NCI-H82 treated with DMSO at 0.1 percent for 48 hours (cell line): ENCODE data around the gene GHRH.

Experiments used
- DNase-seq: peaks from one replicate; lab custom pipeline; 2025; ENCODE audit not compliant: unreplicated experiment; lab: John Stamatoyannopoulos, UW

Gene GHRH

DNA sequence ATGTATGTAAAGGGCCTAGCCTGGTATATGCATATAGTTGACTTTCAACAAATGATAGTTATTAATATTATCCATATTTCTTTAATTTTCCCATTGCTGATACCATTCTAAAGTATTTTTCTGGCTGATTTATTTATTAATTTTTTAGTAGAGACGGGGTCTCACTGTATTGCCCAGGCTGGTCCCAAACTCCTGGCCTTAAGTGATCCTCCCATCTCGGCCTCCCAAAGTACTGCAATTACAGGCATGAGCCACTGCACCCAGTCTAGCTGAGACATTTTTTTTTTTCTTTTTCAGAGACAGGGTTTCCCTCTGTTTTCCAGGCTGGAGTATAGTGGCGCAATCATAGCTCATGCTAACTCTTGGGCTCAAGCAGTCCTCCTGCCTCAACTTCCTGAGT, 52.4 kb downstream of the GHRH start:
- no peak for DNase-seq

DNA sequence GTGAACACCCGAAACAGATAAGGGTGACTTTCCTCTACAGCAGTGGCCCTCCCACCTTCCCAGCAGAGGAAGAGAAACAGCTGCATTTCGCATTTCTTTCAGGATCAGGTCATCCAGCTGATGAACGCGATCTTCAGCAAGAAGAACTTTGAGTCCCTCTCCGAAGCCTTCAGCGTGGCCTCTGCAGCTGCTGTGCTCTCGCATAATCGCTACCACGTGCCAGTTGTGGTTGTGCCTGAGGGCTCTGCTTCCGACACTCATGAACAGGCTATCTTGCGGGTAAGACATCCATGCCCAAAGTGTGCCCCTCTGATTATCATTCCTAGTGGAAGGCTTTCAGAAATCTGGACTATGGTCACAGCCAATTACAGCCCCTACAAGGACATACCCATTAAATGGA, 54.4 kb downstream of the GHRH start:
- DNase-seq, result no peak

DNA sequence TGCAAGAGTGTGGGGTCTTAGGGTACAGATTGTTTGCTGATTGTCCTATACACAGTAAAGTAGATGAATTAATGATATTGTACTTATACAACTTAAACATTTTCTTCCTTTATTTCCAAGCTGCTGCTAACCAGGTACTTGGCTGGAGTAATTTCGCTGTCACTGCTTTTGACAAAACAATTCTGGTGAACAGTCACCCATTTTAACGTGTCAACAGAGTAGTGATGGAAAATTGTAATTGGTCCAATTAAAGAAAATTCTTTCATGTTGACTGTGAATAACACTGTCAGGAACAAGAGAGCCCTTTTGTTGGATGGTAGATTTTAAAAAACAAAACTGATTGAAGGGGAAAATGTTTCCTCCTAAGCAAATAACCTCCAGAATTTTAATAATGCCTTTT, 55.8 kb downstream of the GHRH start:
- no peak for DNase-seq

DNA sequence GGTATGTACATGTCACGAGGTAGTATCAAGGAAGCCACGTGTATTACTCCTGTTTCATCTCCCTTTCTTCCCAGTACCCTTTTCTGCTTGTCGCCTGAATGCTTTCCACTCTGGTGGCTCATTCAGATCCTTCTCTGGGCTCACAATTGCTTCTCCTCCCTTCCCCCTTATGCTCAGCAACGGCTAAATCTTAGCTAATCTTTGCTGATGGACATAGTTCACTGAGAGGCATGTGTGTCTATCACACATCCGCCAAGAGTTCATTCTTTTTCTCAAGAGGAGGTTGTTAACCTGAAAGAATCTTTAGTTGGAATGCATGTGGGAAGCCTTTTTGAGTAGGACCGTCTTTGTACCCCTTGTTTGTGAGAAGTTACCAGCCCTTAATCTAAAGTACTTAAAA, 56.5 kb downstream of the GHRH start:
- DNase-seq, result no peak

DNA sequence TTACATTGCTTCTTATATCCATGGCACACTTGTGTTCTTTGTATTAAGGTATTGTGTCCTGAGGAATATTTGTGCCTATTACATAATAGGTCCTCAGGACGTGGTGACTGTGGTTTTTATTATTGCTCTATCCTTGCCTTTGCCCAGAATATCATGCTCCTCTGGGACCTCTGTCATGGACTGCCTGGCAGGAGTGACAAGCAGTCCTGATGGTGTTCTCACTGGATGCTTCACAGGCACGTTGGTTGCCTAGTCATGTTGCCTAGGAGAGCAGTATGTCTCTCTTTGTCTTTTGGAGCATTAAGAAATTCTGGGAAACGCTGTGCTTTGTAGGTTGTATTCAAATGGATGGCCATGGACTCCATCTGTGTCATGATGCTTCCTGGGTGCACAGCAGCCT, 57.6 kb downstream of the GHRH start:
- DNase-seq, result no peak

DNA sequence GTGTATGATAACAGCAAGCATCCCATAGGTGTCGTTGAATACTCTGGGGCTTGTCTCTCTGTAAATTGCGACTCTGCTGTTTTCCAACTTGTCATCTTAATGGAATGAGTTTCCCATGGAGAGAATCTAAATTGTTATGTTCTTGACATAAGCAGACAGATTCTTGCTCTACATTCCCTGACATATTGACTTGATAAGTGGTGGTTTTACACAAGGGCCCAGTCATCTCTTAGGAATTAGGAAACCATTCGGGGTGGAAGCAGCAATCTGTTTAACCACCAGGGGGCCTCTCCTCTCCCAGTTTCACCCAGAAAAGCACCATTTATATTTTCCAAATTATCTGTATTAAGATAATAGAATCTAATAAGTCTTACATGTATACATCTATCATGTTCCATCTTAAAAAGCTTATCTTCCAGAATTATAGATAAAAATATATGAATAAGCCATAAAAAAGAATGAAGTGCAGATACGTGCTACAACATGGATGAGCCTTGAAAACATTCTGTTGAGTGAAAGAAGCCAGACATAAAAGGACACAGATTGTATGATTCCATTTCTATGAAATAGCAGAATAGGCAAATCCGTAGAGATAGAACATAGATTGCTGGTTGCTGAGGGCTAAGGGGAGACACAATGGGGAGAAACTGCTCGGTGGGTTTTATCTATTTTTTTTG, 59.2 kb downstream of the GHRH start:
- DNase-seq, result no peak

DNA sequence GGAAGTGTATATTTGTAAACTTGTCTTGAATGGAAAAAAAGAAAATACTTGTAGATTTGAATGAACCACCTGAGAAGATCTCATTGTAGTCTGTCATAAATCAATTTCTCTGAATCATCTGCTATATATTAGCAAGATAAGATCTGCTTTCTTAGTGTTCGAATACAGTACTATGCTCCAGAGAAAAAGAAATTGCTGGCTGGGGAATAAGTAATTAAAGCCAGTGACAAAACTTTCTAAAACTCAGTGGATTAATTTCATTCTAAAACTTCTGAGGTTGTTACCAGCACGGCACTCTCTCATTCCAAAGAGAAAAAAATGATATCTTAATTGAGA, 59.8 kb downstream of the GHRH start:
- no peak for DNase-seq
